Chondrocyte (in vitro differentiated cells): ENCODE results near the gene SLC25A22. TPM values are rescaled to one million over a fixed set of nuclear protein-coding genes. Genes with fewer than 3 reads are reported as not detected.

ENCODE experiments used
- DNase-seq: peaks from one replicate; pipeline ENCODE4 v3.0.0; 2021; ENCODE audit warnings: mixed read lengths, low spot score
- H3K27ac Mint-ChIP-seq: one replicate; pipeline ENCODE4 v1.8.0; 2021; ENCODE audit warnings: mild to moderate bottlenecking, moderate library complexity, mixed read lengths; ENCODE audit not compliant: unreplicated experiment
- H3K27me3 Mint-ChIP-seq: 2 replicates; pipeline ENCODE4 v1.8.0; 2021; ENCODE audit warnings: low read depth, mixed read lengths
- H3K36me3 Mint-ChIP-seq: 2 replicates; pipeline ENCODE4 v1.8.0; 2021; ENCODE audit warnings: low read depth, mixed read lengths
- H3K4me1 Mint-ChIP-seq: 2 replicates; pipeline ENCODE4 v1.8.0; 2021; ENCODE audit warnings: low read depth, mild to moderate bottlenecking, mixed read lengths
- H3K4me3 Mint-ChIP-seq: one replicate; pipeline ENCODE4 v1.8.0; 2021; ENCODE audit warnings: mild to moderate bottlenecking, moderate library complexity, mixed read lengths; ENCODE audit not compliant: unreplicated experiment
- H3K9me3 Mint-ChIP-seq: 2 replicates; pipeline ENCODE4 v1.8.0; 2021; ENCODE audit warnings: low read depth, mixed read lengths
- CTCF ChIP-seq: fragments of 200-600 bp; sonication (generic); IDR thresholded peaks from 2 replicates; pipeline ENCODE4 v1.5.0; 2021; ENCODE audit warnings: antibody characterized with exemption, mild to moderate bottlenecking, moderate library complexity
- total RNA-seq: library from RNA; stranded (reverse); gene quantifications from 3 replicates; pipeline ENCODE4 v1.2.1, GENCODE V29; 2021

SLC25A22 gene
- total RNA-seq, 1 donor from 2014 or later: 16.0 TPM

GRCh38 chr11:747158-748006 is 50.7 kb downstream of the SLC25A22 start, which contains the start of gene TALDO1:
Gene TALDO1, plus strand, starts transcription at chr11:747464. Its CDS starts 18 bp downstream, at chr11:747482.
- H3K4me3 Mint-ChIP-seq: peak within 1 kb of the TSS; percentile 88
- no peaks in the 10 kb centered on the region for H3K36me3 Mint-ChIP-seq
- H3K27me3 Mint-ChIP-seq: no peaks in the 10 kb centered on the region
- DNase-seq: peak; percentile 93
- peak; percentile 52 for TF ChIP-seq CTCF
- no peaks in the 10 kb centered on the region for H3K9me3 Mint-ChIP-seq
- peaks cover 26% of the 10 kb centered on the region for H3K4me1 Mint-ChIP-seq
- peak within 1 kb of the TSS; percentile 98 for H3K27ac Mint-ChIP-seq

GRCh38 chr11:746289-747157 is 51.6 kb downstream of the SLC25A22 start:
- Mint-ChIP-seq H3K4me1 (peaks cover 24% of the 10 kb centered on the region), H3K27ac (peak overlapping the region; percentile 83), H3K27me3 (no peaks in the 10 kb centered on the region), H3K9me3 (no peaks in the 10 kb centered on the region), H3K4me3 (peak overlapping the region; percentile 88), H3K36me3 (no peaks in the 10 kb centered on the region)
- no peak for TF ChIP-seq CTCF
- DNase-seq: no peak

DNA sequence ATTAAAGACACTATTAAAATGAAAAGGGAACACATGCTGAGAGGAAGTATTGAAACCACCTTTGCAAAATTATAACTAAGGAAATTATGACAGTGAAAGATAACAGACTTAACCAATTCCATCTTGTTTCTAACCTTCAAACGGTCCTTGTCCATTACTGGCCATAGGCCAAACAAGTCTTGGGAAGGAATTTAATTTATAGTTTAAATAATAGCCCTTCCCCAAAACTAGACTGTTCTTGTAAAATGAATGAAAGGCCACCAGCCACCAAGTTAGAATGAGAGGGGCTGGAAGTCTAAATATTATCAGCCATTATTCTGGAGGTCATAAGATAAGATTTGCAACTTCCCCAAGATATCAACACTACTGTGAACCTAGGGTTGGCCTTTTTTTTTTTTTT is 52.7 kb downstream of the SLC25A22 start:
- H3K4me1 Mint-ChIP-seq: peaks cover 24% of the 10 kb centered on the region
- TF ChIP-seq CTCF: no peak
- no peak for DNase-seq
- H3K4me3 Mint-ChIP-seq: no peak overlapping the region
- no peaks in the 10 kb centered on the region for H3K27me3 Mint-ChIP-seq
- no peaks in the 10 kb centered on the region for H3K36me3 Mint-ChIP-seq
- no peaks in the 10 kb centered on the region for H3K9me3 Mint-ChIP-seq
- H3K27ac Mint-ChIP-seq: no peak overlapping the region

DNA sequence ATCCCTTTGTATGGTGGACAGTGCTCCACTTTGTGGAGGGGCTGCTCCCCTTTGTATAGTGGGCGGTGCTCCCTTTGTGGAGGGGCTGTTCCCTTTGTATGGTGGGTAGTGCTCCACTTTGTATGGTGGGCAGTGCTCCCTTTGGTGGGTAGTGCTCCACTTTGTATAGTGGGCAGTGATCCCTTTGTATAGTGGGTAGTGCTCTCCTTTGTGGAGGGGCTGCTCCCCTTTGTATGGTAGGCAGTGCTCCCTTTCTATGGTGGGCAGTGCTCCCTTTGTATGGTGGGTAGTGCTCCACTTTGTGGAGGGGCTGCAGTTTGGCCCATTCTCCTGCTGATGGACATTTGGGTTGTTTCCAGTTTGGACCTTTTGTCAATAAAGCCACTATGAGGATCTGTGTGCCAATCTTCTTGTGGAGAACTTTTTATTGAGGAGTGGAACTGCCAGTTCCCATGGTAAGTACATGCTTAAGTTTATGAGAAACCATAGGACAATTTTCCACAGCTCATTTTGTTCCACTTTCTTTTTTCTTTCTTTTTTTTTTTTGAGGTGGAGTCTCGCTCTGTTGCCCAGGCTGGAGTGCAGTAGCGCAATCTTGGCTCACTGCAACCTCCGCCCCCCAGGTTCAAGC is 55.4 kb downstream of the SLC25A22 start:
- Mint-ChIP-seq H3K4me3 (no peak overlapping the region), H3K27me3 (no peaks in the 10 kb centered on the region), H3K4me1 (peaks cover 5% of the 10 kb centered on the region), H3K27ac (no peak overlapping the region), H3K36me3 (no peaks in the 10 kb centered on the region), H3K9me3 (no peaks in the 10 kb centered on the region)
- no peak for TF ChIP-seq CTCF
- DNase-seq: no peak

DNA sequence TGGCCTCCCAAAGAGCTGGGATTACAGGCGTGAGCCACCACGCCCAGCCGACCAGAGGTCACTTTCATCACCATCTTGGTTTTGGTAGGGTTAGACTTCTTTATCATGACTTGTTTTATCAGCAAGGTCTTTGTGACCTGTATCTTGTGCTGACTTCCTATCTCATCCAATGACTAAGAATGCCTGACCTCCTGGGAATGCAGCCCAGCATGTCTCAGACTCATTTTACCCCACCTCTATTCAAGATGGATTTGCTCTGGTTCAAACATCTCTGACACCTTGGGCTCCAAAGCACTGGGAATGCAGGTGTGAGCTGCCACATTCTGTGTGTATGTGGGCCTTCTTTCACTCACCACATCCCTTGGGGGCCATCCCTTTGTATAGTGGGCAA is 55.9 kb downstream of the SLC25A22 start:
- Mint-ChIP-seq H3K4me1 (peaks cover 8% of the 10 kb centered on the region), H3K27ac (no peak overlapping the region), H3K4me3 (no peak overlapping the region), H3K36me3 (no peaks in the 10 kb centered on the region), H3K9me3 (no peaks in the 10 kb centered on the region), H3K27me3 (no peaks in the 10 kb centered on the region)
- no peak for DNase-seq
- no peak for TF ChIP-seq CTCF
